ENCODE results near the gene HS1BP3. TPM values are rescaled to one million over a fixed set of nuclear protein-coding genes. Genes with fewer than 3 reads are reported as not detected.

Gene HS1BP3
- total RNA-seq, 1 donor = 25.9 TPM

DNA sequence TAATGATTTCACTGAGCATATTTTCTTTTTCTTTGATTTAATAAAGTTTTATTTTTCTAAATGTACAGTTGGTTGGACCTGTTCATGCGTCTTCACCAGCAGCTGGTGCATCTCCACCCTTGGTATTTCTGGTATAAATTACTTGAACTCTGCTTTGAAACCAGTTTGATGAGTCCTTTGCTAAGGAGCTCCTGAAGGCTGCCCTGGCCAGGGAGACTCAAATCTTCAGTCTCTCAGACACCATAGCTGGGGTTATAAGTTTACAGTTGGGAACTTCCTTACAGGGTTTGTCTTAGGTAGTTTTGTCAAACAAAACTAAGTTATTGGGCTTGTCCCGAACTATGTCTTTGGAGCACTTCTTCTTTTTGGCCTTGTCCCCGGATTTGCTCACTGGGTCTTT lies 44.7 kb downstream of the HS1BP3 start:
- no peak for TF ChIP-seq CTCF (IDR thresholded peaks at IDR 0.05; ENCODE audit: insufficient read depth, low read depth, low read length)
- H3K4me3 ChIP-seq (ENCODE audit: low read depth, low read length) = no peak overlapping the region
- DNase-seq (ENCODE audit: low read depth) = no peak

DNA sequence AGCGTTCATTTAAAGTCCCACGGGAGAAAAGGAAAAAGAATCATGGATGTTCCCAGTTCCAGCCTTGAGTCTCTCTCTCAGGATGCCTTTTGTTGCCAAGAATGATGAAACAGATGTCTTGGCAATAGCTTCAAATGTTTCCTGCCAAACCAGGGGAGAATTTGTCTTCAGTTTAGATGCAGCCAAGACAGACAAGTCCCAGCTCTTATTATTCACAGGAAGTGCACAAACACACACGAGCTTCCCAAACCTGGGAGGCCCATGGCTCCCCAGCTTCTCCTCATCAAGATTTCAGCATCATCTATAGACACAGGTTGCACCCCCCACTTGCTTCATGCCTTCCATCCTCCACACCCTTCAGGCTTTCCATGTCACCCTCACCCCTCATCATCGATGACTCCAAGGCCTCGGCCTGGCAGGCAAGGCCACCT lies 45.9 kb downstream of the HS1BP3 start:
- peak; percentile 84 for DNase-seq (ENCODE audit: low read depth)
- no peak overlapping the region for H3K4me3 ChIP-seq (ENCODE audit: low read depth, low read length)
- TF ChIP-seq CTCF (IDR thresholded peaks at IDR 0.05; ENCODE audit: insufficient read depth, low read depth, low read length) = no peak

DNA sequence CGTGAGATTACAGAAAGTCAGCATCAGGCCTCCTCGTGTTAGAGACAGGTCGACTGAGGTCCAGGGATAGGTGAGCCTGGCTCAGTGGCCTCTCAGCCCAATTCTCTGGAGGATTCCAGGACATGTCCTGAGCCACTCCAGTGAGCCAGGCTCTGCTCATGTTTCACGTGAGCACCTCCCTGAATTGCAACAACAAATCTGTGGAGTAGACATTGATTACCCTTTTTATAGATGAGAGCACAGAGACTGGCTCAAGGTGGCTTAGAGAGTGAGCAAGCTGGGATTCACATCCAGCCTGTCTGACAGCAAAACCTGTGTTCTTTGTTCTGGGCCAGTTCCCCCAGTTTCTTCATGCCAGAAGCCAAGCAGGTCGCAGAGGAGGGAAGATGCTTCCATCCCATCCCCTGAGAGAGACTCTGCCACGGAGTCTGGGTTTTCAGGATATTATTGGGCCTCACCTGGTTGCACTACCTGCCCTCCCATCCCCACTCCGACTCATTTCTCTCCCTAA lies 46.4 kb downstream of the HS1BP3 start:
- H3K4me3 ChIP-seq (ENCODE audit: low read depth, low read length) = no peak overlapping the region
- DNase-seq (ENCODE audit: low read depth) = no peak
- no peak for TF ChIP-seq CTCF (IDR thresholded peaks at IDR 0.05; ENCODE audit: insufficient read depth, low read depth, low read length)

- TF ChIP-seq CTCF (IDR thresholded peaks at IDR 0.05; ENCODE audit: insufficient read depth, low read depth, low read length) = no peak
- H3K4me3 ChIP-seq (ENCODE audit: low read depth, low read length) = no peak overlapping the region
- DNase-seq (ENCODE audit: low read depth) = no peak
Measured at GRCh38 chr2:20603791-20604190, 47.1 kb downstream of the HS1BP3 start.

DNA sequence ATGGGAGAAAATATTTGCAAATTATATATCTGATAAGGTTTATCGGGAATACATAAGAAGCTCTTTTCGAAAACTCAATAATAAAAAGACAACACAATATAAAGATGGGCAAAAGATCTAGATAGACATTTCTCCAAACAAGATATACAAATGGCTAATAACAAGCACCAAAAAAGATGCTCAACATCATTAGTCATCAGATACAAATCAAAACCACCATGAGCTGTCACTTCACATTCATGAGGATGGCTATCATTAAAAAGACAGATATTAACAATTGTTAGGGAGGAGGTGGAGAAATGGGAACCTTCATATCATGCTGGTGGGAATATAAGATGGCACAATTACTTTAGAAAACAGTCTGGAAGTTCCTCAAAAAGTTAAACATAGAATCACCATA lies 48.1 kb downstream of the HS1BP3 start:
- DNase-seq (ENCODE audit: low read depth) = no peak
- no peak overlapping the region for H3K4me3 ChIP-seq (ENCODE audit: low read depth, low read length)
- TF ChIP-seq CTCF (IDR thresholded peaks at IDR 0.05; ENCODE audit: insufficient read depth, low read depth, low read length) = no peak

DNA sequence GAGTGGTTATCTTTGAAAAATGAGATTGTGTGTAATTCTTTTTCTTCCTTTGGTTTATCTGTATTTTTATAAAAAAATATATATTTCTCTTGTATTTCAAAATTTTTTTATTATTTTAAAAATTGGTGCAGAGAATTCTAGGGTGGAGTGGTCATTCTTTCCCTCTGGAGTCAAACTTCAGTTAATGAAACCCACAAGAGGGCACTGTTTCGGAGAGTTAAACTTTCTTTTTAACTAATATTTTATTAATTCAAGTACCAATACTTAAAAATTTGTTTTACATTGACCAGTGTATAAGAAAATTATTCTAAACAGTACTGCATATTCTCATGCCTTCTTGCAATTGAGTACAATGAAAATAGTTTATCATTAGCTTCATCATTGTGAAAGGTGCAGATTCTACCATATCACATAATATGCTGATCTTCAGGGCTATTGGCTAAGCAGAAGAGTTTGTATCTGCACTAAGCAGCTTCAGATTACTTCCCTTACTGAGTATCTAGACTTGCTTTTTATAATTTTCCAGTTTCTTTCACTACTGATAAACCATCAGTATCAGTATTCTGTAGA lies 50.1 kb downstream of the HS1BP3 start:
- H3K4me3 ChIP-seq (ENCODE audit: low read depth, low read length) = no peak overlapping the region
- peak; percentile 57 for DNase-seq (ENCODE audit: low read depth)
- peak; percentile 44 for TF ChIP-seq CTCF (IDR thresholded peaks at IDR 0.05; ENCODE audit: insufficient read depth, low read depth, low read length)
